ACHN (cell line): ENCODE measurements around the gene DMGDH.

Source experiments
- DNase-seq: peaks from one replicate; pipeline ENCODE4 v3.0.0-alpha.2; 2015
- in situ Hi-C: cut with HindIII; loops from 2 replicates; pipeline ENCODE4 v1.10.0; 2017; ENCODE audit warnings: low sequenced_read_pairs, low pct_ligation_motif_present, low pct_unique_long_range_greater_than_20kb

Gene DMGDH

GRCh38 chr5:79075646-79076426 lies 6.4 kb upstream of the DMGDH start:
- DNase-seq: no peak
- in situ Hi-C loops: no loop called here

DNA sequence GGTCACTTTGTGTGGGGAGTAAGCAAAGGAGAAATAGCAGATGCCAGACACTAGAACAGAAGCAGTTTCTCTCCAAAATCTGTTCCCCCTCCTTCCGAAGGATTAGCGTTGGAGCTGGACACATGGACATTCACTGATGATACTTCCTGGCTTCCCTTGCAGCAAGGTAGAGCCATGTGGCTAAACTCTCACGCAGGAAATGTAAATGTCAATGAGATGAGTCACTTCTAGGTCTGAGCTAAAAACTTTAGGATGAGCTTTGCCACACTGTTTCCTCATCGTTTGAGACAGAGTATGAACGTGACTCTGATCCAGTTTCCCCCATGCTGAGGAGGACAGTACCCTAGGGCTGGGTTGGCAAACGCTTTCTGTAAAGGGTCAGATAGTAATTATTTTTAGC lies 5.2 kb upstream of the DMGDH start:
- in situ Hi-C loops: no loop called here
- peak; percentile 3 for DNase-seq

DNA sequence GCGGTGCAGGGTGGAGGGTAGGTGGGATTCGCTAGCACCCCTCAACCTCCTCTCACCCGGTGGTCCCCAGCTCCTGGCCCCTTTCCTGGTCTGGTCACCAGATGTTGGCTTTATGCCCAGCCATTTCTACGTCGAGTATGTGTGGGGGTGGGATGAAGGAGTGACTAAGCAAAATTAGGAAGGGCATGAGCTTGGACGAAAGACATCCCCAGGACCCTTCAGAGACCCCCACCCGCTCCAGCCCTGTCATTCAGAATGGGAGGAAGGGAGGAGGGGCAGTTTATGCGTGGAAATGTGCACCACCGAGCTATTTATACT lies 835 bp upstream of the DMGDH start:
- DNase-seq: no peak

DNA sequence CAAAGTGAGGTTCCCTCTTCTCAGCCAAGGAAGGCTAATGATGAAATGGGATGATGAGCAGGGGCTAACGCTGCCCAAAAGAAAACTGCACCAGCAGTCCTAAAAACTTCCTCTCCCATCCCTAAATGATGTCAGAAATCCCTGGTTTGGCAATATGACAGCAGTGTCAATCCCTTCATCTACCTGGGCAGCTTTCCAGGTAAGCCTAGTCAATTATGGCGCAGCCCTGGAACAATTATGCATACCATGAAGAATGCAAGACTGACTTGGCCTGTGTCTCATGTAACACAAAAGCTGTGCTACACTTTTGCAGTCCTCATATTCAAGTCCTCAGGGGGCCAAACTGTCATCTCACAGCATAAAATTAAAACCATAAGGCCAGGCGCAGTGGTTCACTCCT lies 7.0 kb downstream of the DMGDH start:
- DNase-seq: no peak

More for the DNA sequence above, 835 bp upstream of the DMGDH start:
- in situ Hi-C loops: no loop called here

DNA sequence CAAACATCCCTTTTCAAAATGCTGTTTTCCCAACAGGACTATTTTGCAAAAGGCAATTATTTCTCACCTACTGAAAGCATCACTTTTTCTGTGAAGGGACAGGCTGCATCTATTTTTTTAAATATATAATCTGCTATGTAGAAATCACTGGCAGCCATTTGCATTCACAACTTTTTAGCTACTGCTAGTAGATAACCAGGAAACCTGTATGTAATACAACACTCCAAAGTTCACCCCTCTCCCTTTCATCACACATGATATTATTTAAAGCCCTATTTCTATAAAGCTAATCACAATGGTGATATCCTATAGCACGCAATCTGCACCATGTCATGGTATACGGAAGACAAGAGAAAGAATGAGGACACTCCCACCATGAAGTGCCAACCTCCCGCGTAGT lies 9.8 kb downstream of the DMGDH start:
- in situ Hi-C loops: no loop called here
- no peak for DNase-seq

More for the DNA sequence above, 7.0 kb downstream of the DMGDH start:
- in situ Hi-C loops: no loop called here

DNA sequence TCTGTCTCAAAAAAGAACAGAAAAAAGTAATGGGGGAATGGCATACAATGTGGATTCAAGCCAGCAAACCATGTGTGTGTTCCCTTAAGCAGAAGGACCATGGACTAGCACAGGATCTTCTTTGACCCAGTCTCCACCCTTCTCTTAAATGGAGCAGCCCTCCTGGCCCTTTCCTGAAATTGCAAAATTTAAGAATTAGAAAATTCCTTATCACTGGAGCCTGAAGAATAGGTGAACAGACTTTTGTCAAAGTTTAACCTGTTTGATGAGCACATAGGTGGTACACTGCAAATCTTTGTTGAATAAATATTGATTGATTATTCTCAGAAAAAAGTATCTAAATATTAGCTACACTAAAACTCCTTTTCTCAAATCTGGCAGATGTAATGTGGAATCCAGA lies 12.6 kb downstream of the DMGDH start:
- DNase-seq: no peak
- in situ Hi-C loops: no loop called here

DNA sequence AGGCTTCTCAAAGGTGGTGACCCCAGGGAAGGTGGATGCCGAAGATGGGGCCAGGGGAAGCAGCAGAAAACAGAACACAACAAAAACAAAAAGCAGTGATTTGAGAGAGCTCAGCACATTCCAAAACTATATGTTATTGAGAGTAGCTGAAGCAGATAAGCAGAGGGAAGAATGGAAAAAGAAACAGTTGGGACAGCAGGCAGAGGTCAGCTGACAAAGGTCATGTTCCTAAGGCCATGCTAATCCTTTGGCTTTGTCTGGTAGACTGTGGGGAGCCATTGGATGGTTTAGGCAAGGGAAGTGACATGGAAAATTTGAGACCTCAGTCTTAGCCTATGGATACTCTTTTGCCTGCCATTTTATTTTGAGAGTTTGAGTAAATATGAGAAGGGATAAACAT lies 14.5 kb downstream of the DMGDH start:
- in situ Hi-C loops: no loop called here
- no peak for DNase-seq

- DNase-seq: no peak
- in situ Hi-C loops: no loop called here
Measured at GRCh38 chr5:79053321-79053720, 16.2 kb downstream of the DMGDH start.

- DNase-seq: no peak
- in situ Hi-C loops: no loop called here
Measured at GRCh38 chr5:79050498-79050897, 19.0 kb downstream of the DMGDH start.

GRCh38 chr5:79048437-79048836 lies 21.0 kb downstream of the DMGDH start:
- in situ Hi-C loops: no loop called here
- no peak for DNase-seq

GRCh38 chr5:79047199-79047598 lies 22.3 kb downstream of the DMGDH start:
- DNase-seq: no peak
- in situ Hi-C loops: no loop called here

GRCh38 chr5:79042188-79042587 lies 27.3 kb downstream of the DMGDH start:
- in situ Hi-C loops: no loop called here
- no peak for DNase-seq

DNA sequence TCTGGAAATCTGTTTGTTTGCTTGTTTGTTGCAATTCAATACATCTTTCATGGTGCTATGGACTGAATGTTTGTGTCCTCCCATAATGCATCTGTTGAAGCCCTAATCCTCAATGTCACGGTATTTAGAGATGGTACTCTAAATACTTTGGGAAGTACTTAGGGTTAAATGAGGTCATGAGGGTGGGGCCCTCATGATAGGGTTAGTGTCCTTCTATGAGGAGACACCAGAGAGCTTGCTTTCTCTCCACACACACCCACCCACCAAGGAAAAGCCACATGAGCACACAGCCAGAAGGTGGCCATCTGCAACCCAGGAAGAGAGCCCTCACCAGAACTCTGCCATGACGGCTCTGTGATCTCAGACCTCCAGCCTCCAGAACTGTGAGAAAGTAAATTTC lies 32.7 kb downstream of the DMGDH start:
- in situ Hi-C loops: no loop called here
- DNase-seq: no peak

GRCh38 chr5:79035237-79035636 lies 34.2 kb downstream of the DMGDH start:
- no peak for DNase-seq
- in situ Hi-C loops: no loop called here

DNA sequence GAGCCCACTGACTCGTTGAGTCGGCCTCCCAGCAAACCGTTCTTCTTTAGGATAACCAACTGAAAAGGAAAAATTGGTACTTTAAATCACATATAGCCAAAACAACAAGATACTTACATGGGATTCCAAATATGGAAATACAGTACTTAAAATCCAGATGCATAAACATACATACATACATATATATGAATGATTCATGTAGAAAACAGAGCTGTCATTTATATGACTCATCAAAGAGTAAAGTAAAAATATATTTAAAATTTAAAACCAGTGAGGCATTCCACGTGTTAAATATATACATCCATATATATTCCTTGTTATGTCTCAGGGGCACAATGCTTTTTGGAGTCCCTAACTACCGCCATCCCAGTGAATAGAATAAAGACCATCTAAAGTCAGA lies 36.7 kb downstream of the DMGDH start:
- in situ Hi-C loops: no loop called here
- DNase-seq: no peak

- in situ Hi-C loops: no loop called here
- no peak for DNase-seq
Measured at GRCh38 chr5:79032031-79032695, 37.3 kb downstream of the DMGDH start.

DNA sequence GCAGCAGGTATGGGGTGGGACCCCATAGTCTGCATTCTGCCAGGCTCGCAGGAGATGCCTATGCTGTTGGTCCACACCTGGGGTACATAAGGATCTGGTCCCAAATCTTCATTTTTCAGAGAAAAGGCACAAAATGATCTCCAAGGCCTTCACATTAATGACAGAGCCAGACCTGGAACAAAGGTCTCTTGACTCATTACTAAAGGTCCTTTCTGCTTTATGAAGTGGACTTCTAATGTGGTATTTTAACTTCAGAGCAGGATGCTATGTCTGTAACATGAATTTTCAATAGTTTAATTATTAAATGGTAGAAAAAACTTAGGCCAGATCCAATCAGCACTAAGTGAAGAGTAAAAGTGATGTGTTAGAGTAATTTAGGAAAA lies 38.0 kb downstream of the DMGDH start:
- DNase-seq: no peak
- in situ Hi-C loops: no loop called here

DNA sequence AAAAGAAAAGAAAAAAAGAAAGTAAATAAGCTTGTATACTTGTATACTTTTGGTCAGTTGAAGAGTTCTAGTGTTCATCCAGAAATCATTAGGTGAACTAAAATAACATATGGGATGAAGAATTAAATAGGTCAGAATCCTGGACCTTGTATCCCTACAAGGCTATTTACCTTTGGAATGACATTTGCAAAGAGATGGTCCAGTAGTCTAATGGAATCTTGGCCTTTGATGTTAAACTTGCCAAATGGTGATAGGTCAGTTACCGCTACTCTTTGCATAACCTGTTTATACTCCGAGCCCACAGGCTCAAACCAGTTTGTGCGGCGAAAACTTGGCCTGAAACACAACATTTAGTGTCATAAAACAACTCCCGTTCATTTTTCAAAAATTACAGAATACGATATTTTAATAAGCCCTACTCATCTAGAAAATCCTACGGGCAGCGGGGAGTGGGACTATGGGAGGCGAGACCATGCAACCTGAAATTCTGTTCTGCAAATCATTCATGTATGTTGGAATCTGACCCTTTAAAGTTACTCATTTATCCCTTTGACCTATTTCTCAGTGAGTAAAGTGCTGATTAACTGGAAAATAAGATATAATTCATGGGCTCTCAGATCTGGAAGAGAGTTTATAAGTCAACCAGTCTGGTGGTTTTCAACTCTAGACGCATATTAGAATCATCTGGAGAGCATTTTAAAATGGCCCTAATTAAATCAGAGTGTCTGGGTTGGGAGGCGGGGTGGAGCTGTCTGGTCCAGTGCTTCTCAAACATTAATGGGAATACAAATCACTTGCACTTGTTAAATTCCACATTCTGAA lies 38.6 kb downstream of the DMGDH start:
- peak; percentile 74 for DNase-seq
- in situ Hi-C loops: no loop called here

DNA sequence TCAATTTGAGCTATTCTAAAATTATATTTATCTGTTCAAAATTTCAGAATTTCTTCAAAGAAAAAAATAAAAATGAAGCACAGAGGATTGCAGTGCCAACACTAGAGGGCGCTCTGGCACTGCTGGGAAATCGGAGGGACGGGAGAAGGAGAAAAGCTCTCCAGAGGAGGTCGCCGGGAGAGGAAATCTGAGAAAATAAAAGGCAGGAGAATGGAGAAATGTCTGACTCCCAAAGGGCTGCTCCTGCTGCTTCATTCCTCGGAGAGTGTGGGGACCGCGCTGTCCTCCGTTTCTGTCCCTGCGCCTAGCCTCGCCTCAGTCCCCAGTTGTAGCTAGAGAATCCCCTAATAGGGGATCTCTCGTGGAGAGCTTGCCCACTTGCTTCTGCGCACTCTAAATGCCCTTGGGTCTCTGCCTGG lies 44.4 kb downstream of the DMGDH start:
- in situ Hi-C loops: no loop called here
- peak; percentile 62 for DNase-seq

GRCh38 chr5:79023947-79024346 lies 45.5 kb downstream of the DMGDH start:
- in situ Hi-C loops: no loop called here
- no peak for DNase-seq
